ENCODE results near the gene ARHGAP26.

The ARHGAP26 gene

DNA sequence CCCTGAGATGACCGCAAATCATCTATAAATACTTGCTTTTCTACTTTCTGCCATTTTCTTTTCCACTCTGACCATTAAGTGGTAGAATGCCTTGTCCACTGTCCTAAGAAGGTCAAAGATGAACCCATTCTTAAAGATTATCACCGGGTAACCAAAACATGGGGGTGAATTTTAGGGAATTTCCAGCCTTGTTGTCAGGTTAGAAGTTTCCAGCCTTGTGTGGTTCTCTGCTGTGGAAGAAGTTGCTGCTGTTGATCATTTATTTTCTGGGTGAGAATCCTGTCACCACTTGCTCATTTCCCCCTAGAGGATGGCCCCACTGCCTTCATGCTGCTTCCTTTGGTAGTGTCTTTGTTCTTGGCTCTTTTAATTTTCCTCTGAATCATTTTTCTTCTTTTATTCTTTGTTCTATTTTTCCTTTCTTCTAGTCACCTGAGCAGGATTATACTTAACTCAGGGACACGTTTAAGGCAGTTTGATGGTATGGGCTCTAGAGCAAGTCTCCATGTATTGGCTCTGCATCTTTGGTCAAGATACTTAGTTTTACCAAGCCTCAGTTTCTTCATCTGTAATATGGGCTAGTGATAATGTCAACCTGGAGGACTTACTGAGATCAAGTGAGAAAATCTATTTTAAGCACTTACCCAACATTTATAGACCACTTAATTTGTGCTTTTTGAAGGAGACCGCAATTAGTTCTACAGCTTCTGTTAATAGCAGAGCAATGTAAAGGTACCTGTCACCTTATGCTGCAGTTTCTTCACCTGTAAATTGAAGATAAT is 266.2 kb downstream of the ARHGAP26 start:
- no peak overlapping the region for H3K4me3 Mint-ChIP-seq
- no peaks in the 10 kb centered on the region for H3K9me3 Mint-ChIP-seq
- no peak for DNase-seq (ENCODE audit: low spot score)
- no peaks in the 10 kb centered on the region for H3K27me3 Mint-ChIP-seq (ENCODE audit: low read depth)
- H3K4me1 Mint-ChIP-seq (ENCODE audit: low read depth) = peaks cover 28% of the 10 kb centered on the region
- H3K36me3 Mint-ChIP-seq (ENCODE audit: low read depth) = peaks cover 19% of the 10 kb centered on the region
- no peak overlapping the region for H3K27ac Mint-ChIP-seq

DNA sequence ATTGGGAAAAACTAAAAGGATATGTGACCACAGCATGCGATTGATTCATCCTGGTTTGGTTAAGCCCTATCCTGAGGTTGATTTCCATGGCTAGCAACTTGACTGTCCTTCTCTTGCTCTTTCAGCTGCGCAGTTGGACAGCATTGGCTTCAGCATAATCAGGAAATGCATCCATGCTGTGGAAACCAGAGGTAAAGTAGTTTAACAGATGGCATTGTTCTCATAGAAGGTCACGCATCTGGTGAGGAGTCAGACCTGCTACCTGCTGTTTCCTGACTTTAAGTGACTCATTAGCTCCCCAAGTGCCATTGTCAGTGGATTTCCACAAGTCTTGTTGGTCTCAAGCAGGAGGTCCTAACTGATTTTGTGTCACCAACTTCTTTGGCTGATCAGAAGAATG is 266.9 kb downstream of the ARHGAP26 start:
- H3K4me3 Mint-ChIP-seq = no peak overlapping the region
- no peak for DNase-seq (ENCODE audit: low spot score)
- no peaks in the 10 kb centered on the region for H3K27me3 Mint-ChIP-seq (ENCODE audit: low read depth)
- H3K27ac Mint-ChIP-seq = no peak overlapping the region
- no peaks in the 10 kb centered on the region for H3K9me3 Mint-ChIP-seq
- peaks cover 17% of the 10 kb centered on the region for H3K36me3 Mint-ChIP-seq (ENCODE audit: low read depth)
- peaks cover 28% of the 10 kb centered on the region for H3K4me1 Mint-ChIP-seq (ENCODE audit: low read depth)

DNA sequence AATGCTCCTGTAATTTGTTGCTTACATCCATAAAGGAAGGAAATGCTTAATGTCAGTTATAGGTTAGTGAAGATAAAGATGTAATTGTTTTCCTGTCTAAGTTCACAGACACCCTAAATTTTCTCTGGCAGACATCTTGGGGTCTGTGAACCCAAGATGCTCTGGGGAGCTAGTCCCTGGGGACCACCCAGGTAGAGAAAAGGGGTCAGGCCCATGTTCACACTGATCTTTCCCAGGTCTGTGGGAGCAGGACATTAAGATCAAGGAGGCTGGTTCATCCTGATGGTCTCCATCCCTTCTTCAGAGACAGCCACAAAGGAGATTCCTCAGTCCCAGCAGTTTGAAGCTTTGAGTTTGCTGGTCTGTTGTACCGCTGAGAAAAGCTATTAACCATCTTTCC is 267.5 kb downstream of the ARHGAP26 start:
- Mint-ChIP-seq H3K36me3 (ENCODE audit: low read depth) (peaks cover 20% of the 10 kb centered on the region), H3K9me3 (no peaks in the 10 kb centered on the region), H3K4me3 (no peak overlapping the region), H3K4me1 (ENCODE audit: low read depth) (peaks cover 28% of the 10 kb centered on the region), H3K27ac (no peak overlapping the region), H3K27me3 (ENCODE audit: low read depth) (no peaks in the 10 kb centered on the region)
- no peak for DNase-seq (ENCODE audit: low spot score)

DNA sequence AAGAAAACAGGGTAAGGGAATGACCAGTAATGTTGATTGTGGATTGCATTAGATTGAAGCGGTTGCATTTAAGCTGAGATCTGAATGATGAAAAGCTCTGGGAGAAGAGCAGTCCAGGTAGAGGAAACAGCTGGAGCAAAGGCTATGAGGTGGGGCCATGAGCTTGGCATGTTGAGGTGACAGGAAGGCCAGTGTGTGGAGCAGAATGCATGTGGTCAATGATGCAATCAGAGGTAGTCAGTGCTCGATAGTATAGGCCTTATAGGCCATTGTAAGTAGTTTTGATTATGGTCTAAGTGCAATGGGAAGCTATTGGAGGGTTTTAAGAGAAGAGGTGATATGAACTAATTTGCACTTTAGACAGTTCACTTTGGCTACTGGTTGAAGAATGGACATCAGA is 270.4 kb downstream of the ARHGAP26 start:
- H3K4me1 Mint-ChIP-seq (ENCODE audit: low read depth) = peaks cover 28% of the 10 kb centered on the region
- no peaks in the 10 kb centered on the region for H3K9me3 Mint-ChIP-seq
- H3K27ac Mint-ChIP-seq = no peak overlapping the region
- H3K4me3 Mint-ChIP-seq = no peak overlapping the region
- DNase-seq (ENCODE audit: low spot score) = no peak
- H3K27me3 Mint-ChIP-seq (ENCODE audit: low read depth) = no peaks in the 10 kb centered on the region
- H3K36me3 Mint-ChIP-seq (ENCODE audit: low read depth) = peaks cover 30% of the 10 kb centered on the region

DNA sequence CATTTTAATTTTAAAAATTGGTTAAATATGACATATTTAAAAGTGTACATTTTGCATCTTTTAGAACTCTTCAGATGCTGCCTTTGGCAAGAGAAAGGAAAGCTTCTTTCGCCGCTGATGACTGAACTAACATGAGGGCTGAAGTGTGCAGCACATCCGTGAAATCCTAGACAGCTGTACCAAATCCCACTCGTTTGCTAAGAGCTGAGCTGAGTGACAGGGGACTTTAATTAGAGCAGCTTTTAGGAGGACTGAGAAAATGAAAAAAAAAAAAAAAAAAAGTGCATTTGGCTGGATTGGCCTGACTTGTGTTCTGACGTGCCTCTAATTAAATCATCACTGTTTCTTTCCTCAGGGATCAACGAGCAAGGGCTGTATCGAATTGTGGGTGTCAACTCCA is 271.3 kb downstream of the ARHGAP26 start:
- no peak for DNase-seq (ENCODE audit: low spot score)
- Mint-ChIP-seq H3K27me3 (ENCODE audit: low read depth) (no peaks in the 10 kb centered on the region), H3K4me1 (ENCODE audit: low read depth) (peaks cover 25% of the 10 kb centered on the region), H3K9me3 (no peaks in the 10 kb centered on the region), H3K36me3 (ENCODE audit: low read depth) (peaks cover 30% of the 10 kb centered on the region), H3K27ac (no peak overlapping the region), H3K4me3 (no peak overlapping the region)

DNA sequence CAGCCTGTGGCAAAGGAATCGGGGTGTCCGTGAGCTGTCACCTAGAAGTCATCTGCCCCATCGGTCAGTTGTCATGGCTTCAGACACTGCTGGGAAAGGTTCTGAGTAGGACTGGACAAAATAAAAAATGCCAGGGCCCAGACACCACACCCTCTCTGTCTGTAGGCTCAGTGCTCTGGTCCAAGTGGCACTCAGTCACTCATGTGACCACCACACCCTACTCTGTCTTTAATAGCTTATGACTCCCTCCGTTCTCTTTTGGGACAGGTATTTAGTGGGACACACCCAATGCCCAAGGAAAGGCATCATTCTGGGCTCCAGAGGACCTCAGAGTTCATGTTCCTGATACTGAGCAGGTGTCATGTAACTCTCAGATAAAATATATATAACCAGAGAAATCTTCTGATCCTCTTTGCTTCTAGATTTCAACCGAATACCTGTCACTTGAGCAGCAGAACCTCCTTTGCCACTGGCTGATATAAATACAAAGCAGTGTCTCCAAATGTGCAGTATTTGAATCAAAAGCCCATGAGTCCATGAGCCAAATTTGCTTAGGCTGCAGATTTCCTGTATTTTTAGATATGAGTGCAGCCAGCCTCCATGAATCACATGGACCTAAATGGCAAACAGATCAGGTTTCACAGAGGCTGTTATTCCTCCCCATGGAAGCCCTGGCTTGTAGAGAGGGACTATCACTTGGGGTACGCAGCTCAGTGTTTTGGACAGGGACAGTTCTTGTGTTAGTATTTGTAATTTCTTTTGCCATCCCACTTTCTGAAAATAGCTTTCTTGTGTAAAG is 272.0 kb downstream of the ARHGAP26 start:
- no peak overlapping the region for H3K27ac Mint-ChIP-seq
- peaks cover 21% of the 10 kb centered on the region for H3K4me1 Mint-ChIP-seq (ENCODE audit: low read depth)
- H3K36me3 Mint-ChIP-seq (ENCODE audit: low read depth) = peaks cover 30% of the 10 kb centered on the region
- DNase-seq (ENCODE audit: low spot score) = no peak
- H3K27me3 Mint-ChIP-seq (ENCODE audit: low read depth) = no peaks in the 10 kb centered on the region
- H3K4me3 Mint-ChIP-seq = no peak overlapping the region
- no peaks in the 10 kb centered on the region for H3K9me3 Mint-ChIP-seq

DNA sequence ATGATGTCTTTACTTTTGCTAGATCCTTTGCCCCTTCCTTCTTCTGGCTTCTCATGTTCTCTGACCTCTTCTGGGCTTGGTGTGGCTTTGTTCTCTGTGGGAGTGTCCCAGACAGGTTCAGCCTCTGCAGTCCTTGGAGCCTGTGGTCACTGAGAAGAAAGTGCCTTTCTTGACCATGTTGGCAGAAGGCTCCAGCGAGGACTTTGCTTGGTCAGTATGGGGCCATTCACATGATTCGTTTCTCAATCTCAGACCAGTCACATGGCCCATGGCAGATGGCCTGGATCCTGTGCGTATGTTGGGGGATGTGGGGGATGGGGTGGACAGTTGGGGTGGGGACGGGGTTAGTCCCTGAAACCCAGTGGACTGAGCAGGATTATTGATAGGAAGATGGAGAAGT is 274.1 kb downstream of the ARHGAP26 start:
- no peaks in the 10 kb centered on the region for H3K9me3 Mint-ChIP-seq
- H3K27ac Mint-ChIP-seq = no peak overlapping the region
- H3K36me3 Mint-ChIP-seq (ENCODE audit: low read depth) = peaks cover 26% of the 10 kb centered on the region
- H3K4me1 Mint-ChIP-seq (ENCODE audit: low read depth) = peaks cover 10% of the 10 kb centered on the region
- no peak for DNase-seq (ENCODE audit: low spot score)
- H3K27me3 Mint-ChIP-seq (ENCODE audit: low read depth) = no peaks in the 10 kb centered on the region
- no peak overlapping the region for H3K4me3 Mint-ChIP-seq

DNA sequence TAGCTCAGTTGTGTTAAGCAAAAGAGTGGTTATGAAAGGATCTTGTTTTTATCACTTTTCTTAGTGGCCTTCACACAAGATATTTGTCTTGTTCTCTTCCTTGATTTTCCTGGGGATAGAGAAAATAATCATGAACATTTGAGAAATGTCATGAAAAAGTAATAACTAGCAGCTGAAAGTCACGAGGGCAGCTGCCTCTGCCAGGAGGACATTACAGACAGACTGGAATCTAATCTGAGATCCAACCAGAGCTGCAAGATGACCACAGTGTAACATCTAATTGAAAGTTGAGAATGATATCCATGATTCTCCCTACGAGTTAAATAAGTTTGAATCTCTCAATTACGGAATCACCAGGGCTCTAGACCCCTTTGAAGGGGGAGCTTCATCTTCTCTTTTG is 274.9 kb downstream of the ARHGAP26 start:
- Mint-ChIP-seq H3K27me3 (ENCODE audit: low read depth) (no peaks in the 10 kb centered on the region), H3K36me3 (ENCODE audit: low read depth) (peaks cover 22% of the 10 kb centered on the region), H3K4me3 (no peak overlapping the region), H3K9me3 (no peaks in the 10 kb centered on the region), H3K27ac (no peak overlapping the region), H3K4me1 (ENCODE audit: low read depth) (peaks cover 7% of the 10 kb centered on the region)
- no peak for DNase-seq (ENCODE audit: low spot score)

DNA sequence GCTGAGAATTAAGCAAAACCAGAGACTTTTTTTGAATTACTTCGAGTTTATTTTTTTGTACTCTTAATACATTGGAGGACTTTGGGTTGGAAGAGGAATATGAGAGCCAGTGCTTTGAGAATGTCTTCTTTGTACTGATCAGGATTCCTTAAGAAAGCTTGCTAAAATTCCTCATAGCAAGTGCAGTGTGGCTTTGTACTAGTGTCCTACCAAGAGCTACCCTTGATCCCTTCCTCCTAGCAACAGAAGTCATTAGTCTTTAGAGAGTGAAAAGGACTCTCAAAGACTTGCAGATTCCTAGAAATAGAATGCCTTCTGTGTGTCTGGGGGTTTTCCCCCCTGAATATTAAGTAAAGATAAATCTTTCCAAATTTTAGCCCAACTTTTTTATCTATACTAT is 276.1 kb downstream of the ARHGAP26 start:
- peaks cover 18% of the 10 kb centered on the region for H3K36me3 Mint-ChIP-seq (ENCODE audit: low read depth)
- H3K27me3 Mint-ChIP-seq (ENCODE audit: low read depth) = no peaks in the 10 kb centered on the region
- H3K27ac Mint-ChIP-seq = no peak overlapping the region
- no peaks in the 10 kb centered on the region for H3K9me3 Mint-ChIP-seq
- DNase-seq (ENCODE audit: low spot score) = no peak
- no peak overlapping the region for H3K4me3 Mint-ChIP-seq
- H3K4me1 Mint-ChIP-seq (ENCODE audit: low read depth) = peaks cover 9% of the 10 kb centered on the region

DNA sequence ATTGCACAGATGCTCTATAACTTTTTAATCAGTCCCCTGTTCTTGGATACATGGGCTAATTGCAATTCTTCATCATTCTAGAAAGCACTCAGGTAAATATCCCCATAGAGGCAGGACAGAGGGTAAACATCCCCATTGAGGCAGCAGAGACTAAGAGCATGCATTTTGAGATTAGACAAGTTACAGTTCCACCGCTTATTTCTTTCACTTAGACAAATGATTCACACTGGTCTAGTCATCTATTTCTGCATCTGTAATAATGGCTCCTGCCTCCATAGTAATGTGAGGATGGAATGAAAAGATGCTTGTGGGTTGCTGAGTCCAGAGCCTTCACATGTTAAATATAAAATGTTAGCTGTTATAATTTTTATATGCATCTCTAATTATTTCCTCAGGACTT is 276.9 kb downstream of the ARHGAP26 start:
- no peak overlapping the region for H3K27ac Mint-ChIP-seq
- DNase-seq (ENCODE audit: low spot score) = no peak
- no peaks in the 10 kb centered on the region for H3K9me3 Mint-ChIP-seq
- peaks cover 17% of the 10 kb centered on the region for H3K36me3 Mint-ChIP-seq (ENCODE audit: low read depth)
- peaks cover 13% of the 10 kb centered on the region for H3K4me1 Mint-ChIP-seq (ENCODE audit: low read depth)
- no peak overlapping the region for H3K4me3 Mint-ChIP-seq
- no peaks in the 10 kb centered on the region for H3K27me3 Mint-ChIP-seq (ENCODE audit: low read depth)

DNA sequence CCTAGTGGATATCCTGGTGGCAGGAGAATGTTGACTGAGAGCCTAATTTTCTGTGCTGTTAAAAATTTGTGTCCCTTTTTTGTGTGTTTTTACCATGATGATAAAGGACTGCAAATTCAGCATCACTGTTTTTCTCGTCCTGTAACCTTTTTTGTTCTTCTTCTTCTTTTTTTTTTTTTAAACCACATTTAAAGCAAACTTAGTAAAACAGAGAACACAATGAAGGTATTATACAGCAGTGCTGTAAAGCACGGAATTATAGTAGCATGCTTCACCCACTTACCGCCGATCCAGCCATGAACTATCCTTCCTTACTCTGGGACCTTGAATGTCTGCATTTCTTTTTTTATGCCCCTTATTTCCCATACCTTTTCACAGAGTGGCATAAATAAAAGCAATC is 280.0 kb downstream of the ARHGAP26 start:
- H3K9me3 Mint-ChIP-seq = no peaks in the 10 kb centered on the region
- no peak overlapping the region for H3K27ac Mint-ChIP-seq

DNA sequence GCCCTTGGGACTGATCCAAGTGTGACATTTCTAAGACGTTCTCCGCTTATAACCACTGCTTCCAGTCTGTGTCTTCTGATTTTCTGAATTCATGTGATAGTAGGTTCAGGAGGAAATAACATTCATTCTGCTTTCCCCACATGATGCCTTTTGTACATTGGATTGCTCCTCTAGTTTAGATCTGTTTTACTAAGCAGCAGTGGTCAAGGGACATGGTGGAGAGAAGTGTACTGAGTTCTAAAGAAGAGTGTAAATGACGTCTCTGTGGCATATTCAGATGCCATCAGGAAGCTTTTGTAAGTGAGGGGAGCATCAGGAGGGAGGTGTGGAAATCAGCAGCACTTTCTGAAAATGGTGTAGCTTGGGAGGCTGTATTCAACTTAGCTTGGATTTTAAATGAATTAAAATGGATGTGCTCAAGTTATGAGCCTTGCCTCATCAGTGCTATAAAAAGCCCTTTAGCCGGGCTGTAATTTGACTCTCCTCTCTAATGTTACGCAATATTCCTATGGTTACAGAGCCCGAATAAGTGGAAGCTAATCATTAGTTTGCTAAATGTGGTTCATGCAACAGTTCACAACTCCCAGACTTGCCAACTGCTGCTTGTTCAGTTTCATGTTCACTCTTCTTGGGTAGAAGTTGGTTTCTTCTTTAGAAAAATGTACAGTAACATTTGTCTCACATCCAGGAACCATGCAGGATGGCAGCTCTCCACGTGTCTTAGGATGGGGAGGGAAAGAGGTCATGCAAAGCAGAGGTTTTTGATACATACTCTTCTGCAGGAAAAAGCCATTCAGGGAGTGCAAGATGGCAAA is 281.3 kb downstream of the ARHGAP26 start:
- Mint-ChIP-seq H3K27ac (no peak overlapping the region), H3K36me3 (ENCODE audit: low read depth) (peaks cover 4% of the 10 kb centered on the region), H3K27me3 (ENCODE audit: low read depth) (no peaks in the 10 kb centered on the region), H3K4me3 (no peak overlapping the region), H3K9me3 (no peaks in the 10 kb centered on the region), H3K4me1 (ENCODE audit: low read depth) (peaks cover 41% of the 10 kb centered on the region)
- DNase-seq (ENCODE audit: low spot score) = no peak

More for the DNA sequence above, 280.0 kb downstream of the ARHGAP26 start:
- no peak for DNase-seq (ENCODE audit: low spot score)
- no peak overlapping the region for H3K4me3 Mint-ChIP-seq
- H3K27me3 Mint-ChIP-seq (ENCODE audit: low read depth) = no peaks in the 10 kb centered on the region
- peaks cover 29% of the 10 kb centered on the region for H3K4me1 Mint-ChIP-seq (ENCODE audit: low read depth)
- peaks cover 3% of the 10 kb centered on the region for H3K36me3 Mint-ChIP-seq (ENCODE audit: low read depth)

DNA sequence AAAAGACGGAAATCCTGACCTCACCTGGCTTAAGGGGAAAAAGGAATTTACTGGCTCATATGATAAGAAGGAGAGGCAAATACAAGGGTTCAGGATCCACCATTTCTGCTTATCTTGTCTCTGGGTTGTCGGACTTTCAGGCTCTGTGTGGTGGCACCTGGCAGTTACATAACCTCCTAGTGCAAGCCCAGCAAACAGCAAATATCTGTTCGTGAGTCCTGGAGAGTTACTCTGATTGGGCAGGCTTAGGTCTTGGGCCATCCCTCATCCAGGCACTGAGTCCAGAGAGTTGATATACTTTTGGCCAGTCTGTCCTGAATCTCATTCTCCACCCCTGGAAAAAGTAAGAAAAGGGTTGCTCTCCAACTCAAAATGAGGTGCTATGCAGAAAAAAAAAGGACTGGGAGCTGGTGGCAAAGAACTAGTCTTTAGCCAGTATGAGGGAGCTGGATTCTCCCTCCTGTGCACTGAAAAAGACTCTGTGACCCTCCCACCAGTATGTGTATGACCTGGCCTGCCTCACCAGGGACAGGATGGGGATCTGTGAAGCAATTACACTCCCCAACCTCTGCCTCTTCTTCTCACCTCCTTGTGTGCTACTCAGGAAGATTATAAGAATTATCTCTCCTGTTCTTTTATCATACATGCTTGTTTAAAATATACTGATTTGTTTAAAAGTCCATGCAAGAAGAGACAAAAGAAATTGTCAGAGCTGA is 282.9 kb downstream of the ARHGAP26 start:
- no peak for DNase-seq (ENCODE audit: low spot score)
- peaks cover 14% of the 10 kb centered on the region for H3K36me3 Mint-ChIP-seq (ENCODE audit: low read depth)
- peaks cover 52% of the 10 kb centered on the region for H3K4me1 Mint-ChIP-seq (ENCODE audit: low read depth)
- no peak overlapping the region for H3K4me3 Mint-ChIP-seq
- H3K27me3 Mint-ChIP-seq (ENCODE audit: low read depth) = no peaks in the 10 kb centered on the region
- H3K27ac Mint-ChIP-seq = no peak overlapping the region
- H3K9me3 Mint-ChIP-seq = no peaks in the 10 kb centered on the region

Measured in T-helper 2 cell treated with Interferon-gamma antibody and Interleukin-4, amounts not matched to agents 5 μg/mL and 100 μg/mL, for 36 hours (primary cell).